EH (cell line): ENCODE results near the gene PIGW.

Experiments used
- DNase-seq: peaks from one replicate; pipeline ENCODE4 v3.0.0-alpha.2; 2015; ENCODE audit warnings: low read depth

The PIGW gene

DNA sequence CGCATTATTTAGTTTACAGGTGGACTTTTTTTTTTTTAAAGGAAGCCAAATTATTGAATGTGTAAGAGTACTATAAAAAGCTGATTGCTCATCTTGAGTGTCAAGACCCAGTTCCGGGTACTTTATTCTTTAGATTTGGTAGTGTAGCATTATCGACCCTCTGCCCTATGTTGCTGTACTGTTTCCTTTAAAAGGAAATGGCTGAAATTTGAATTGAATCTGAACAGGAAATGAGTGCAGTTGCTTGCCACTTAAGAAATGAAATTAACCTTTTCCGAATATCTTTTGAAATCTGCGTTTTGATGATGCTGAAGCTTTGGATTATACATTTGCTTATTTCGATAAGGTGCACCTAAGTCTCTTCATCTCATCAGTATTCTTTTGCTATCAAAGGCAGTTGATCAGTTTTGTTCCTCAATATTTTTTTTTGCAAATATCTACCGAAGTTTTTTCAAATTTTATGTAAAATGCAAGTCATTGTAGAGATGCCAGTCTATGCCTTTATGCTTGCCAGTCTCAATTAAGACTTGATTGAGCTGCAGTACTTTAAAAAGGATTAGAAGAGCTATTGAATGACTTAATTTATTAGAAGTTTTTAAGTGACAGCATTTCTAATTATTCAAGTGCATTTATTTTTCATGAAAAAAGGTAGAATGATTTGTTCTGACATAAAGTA, 11.8 kb downstream of the PIGW start:
- DNase-seq = peak; percentile 23

GRCh38 chr17:36547776-36548175, 13.0 kb downstream of the PIGW start:
- DNase-seq = no peak

GRCh38 chr17:36550491-36551417, 16.0 kb downstream of the PIGW start:
- no peak for DNase-seq

GRCh38 chr17:36553459-36553858, 18.7 kb downstream of the PIGW start:
- no peak for DNase-seq

GRCh38 chr17:36566081-36566480, 31.3 kb downstream of the PIGW start:
- no peak for DNase-seq

DNA sequence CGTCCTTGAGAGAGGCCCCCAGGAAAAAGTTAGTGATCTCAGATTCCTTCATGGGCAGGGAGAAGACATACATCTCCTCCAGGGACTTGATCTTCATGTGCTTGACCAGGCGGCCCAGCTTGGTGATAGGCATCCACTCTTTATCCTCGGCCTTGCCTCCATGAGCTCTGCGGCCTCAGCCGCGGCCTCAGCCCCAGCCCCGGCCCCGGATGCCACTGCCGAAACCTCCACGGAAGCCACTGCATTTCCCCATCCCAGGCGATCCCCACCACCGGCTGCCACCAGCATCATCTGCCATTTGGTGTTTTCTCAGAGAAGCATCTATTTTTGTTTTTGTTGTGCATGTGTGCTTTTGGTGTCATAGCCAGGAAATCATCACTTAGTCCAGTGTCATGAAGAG, 40.2 kb downstream of the PIGW start:
- no peak for DNase-seq

- no peak for DNase-seq
Observed at GRCh38 chr17:36576793-36577192, 42.0 kb downstream of the PIGW start.

GRCh38 chr17:36578671-36579070, 43.9 kb downstream of the PIGW start:
- DNase-seq = peak; percentile 50

DNA sequence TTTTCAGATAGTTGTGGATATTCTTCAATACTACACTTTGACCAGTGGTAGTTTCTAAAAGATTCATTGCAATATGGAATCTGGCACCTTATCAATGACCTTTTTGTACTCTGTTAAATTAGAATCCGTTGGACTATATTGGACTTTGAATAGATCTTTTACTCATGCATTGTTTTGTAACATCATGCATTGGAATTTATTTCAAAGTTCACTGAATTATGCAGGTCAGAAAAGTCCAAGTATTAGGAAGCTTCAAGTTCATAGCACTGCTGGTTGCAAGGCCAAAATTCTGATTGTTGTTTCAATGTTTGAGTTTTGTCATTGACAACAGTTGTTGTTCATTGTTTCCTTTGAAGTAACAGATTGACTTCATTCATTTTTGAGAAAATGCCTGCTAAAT, 49.0 kb downstream of the PIGW start:
- DNase-seq = no peak

GRCh38 chr17:36586138-36586537, 51.4 kb downstream of the PIGW start:
- no peak for DNase-seq
